Globus pallidus (tissue), 1 donor: Measurements from ENCODE around the gene ZNF804B.

Experiments
- DNase-seq: peaks from one replicate; pipeline ENCODE4 v3.0.0-alpha.2; 2015; ENCODE audit warnings: low spot score

Gene ZNF804B

DNA sequence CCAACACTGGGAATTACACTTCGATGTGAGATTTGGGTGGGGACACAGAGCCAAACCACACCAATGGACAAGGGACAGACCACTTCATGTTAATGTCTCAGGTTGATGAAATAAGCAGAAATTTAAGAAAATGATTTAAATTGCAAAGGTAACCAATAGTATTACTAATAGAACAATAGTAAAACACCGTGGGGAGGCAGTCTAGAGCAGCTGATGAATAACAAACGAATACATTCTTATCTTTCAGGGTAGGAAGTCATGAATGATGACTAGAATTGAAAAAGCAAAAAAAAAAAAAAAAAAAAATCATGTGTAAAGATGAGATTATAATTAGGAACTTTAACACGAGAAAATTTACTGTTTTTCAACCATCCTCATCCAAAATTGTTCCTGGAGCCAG lies 207.9 kb downstream of the ZNF804B start:
- no peak for DNase-seq

DNA sequence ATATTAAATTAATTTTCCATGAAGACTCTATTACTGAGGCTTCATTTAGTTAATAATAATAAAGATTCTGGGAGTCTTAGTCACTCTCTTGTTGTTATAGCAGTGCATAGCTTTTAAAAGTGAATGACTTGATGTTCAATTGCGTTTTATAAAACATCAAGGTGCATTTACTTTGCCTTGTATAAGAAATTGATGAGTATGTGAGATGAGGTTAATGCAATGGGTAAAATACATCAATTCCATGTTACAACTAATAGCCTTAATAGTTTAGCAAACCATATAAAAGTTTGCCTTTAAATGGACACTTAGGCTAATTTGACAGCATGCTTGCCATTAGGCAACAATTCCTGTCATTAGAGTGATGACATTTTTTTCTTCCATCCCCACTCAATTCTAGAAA lies 209.7 kb downstream of the ZNF804B start:
- no peak for DNase-seq

DNA sequence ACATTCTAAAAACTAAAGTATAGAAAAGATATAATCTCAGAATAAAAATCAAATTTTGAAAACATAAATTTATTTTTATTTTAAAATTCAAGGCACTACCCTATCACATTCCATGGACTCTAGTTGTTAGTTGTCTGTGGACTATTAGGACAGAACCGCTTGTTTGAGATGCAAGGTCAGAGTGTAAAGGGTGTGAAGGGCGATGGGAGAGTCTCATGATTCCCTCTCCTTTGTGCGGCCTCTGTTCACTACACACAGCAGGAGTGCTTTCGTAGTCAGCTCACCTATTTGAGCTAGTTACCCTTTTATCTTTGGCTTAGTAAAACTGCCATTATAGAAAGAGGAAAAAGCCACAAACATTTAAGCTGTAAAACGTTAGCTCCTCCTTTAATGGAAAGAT lies 225.8 kb downstream of the ZNF804B start:
- DNase-seq: no peak

DNA sequence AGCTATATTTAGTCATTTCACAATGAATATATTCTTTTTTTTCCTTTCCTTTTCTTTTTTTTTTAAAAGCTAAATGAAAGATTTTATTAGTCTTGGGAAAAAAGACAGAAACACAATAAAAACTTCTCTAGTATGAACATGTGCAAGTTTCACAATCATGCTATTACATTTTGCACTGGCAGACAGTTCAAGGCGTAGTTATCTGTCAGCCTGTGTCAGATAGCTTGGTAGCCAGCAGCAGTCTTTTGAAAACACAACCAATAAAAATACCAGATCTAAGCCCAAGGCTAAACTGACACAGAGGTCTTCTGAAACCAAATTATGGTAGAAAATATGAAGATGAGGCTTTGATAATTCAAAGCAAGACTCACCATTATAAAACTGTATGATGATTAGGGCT lies 241.8 kb downstream of the ZNF804B start:
- DNase-seq: no peak

DNA sequence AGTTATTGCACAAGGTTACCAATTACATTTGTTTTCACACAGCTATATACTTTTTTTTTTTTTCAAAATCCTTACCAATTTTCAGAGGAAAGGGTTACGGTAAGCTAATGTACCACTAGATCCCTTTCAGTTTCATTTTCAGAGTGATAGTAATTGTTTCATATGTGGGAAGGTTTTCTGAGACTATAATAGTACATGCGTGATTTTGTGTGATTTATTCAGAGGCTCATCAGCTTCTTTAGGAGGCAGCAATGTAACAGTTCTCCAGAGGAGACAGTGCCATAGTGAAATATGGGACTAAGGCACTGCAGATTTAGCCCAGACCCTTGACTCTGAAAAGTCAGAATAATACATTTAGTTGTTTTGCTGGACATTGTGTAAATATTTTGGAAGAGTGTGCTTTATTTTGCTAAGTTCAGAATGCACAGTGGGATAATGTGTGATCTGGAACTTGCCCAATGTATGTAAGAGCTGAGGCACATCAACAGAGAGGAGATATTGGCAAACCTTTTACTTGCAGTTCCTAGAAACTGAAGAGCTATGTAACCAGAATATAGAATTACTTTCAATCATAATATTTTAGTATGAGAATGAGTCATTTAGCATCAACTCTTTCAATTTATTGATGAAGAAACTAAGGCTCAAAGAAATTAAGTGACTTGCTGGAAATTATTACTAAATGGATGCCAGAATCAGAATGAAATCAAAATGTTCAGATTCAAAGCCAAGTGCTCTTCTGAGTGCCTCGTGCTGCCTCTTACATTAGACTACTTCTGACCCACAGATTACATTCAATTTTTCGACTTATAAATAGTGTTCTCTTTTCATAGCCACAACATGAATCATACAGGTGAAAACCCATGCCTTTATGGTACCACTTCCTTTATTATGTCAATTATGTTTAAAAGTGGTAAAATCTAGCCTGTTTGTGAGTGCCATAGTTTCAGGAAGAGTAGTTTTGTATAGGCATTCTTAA lies 243.8 kb downstream of the ZNF804B start:
- DNase-seq: no peak

DNA sequence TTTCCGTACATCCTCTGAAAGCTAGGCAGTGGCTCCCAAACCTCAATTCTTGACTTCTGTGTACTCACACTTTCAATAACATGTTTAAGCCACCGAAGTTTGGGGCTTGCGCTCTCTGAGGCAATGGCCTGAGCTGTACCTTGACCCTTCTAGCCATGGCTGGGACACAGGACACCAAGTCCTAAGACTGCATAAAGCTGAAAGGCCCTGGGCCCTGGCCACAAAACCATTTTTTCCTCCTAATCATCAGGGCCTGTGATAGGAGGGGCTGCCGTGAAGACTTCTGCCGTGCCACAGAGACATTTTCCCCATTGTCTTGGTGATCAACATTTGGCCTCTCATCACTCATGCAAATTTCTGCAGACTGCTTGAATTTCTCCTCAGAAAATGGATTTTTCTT lies 252.5 kb downstream of the ZNF804B start:
- no peak for DNase-seq

GRCh38 chr7:89017695-89018094 lies 258.2 kb downstream of the ZNF804B start:
- DNase-seq: no peak

- no peak for DNase-seq
Observed at GRCh38 chr7:89021741-89022140, 262.2 kb downstream of the ZNF804B start.

DNA sequence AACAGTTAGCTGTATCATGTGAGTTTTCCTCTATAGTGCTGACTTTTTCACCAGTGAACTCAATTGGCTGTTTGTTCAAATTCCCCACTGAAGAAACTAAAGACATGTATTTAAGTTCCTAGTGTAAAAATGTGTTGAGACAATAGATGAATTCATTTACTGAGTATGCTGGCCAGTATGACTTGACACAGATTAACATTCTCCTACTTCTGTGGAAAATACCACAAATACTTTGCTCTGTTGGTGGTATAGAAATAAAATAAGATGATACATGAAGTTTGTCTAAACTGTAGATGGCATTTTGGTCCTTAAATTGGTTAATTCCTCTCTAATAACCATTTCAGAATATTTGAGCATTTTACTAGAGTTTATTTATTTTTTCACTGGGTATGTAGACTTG lies 263.7 kb downstream of the ZNF804B start:
- DNase-seq: no peak

DNA sequence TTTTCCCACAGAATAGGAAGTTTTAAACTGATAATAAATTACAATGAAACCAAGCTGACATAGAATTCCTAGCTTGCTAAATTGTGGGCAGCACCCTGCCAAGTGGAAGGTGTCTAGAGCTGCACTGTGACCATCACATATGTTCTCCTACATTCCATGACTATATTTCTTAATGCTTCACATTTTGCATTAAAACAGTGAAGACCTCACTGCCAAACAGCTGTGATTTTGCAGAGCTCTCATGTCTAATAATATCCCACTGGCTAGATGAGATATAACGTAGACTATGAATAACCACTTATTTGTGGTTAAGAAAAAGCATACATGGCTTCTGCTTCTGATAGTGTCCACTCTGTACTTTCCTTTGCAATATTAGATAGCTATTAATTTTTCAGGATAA lies 264.4 kb downstream of the ZNF804B start:
- DNase-seq: no peak

DNA sequence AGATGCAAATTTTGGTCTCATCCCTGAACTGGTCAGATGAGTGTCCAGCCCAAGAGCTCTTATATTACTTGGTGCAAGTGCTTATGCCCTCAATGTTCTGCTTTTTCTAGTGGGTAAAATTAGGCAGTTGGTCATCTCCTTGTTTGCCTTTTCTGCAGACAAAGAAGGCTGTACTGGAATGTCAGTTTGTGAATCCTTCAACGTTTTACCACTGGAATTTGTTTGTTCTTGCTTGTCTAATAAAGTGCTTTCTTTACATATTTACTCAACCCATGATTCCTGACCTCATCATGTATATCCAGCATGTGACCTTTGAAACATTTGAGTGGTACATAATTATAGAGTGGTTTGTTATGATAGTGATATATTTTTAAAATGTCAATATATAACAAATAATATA lies 268.3 kb downstream of the ZNF804B start:
- DNase-seq: no peak

DNA sequence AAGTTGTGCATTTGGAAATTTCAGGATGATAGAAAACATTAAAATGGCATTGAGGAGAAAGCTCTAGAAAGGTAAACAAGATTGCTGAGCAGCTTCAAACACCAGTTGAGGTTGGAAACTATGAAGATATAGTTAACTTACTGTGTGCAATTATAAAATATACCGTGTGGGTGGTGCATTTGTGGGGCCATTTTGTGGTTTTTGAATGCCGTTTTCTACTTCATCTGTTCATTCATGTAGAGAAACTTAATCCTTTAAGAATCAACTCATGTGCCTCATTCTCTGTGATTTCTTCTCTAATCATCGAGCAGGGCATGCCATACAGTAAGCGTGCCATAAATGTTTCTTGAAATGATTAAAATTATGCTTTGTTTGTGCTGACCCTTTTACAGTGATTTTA lies 268.8 kb downstream of the ZNF804B start:
- DNase-seq: no peak

DNA sequence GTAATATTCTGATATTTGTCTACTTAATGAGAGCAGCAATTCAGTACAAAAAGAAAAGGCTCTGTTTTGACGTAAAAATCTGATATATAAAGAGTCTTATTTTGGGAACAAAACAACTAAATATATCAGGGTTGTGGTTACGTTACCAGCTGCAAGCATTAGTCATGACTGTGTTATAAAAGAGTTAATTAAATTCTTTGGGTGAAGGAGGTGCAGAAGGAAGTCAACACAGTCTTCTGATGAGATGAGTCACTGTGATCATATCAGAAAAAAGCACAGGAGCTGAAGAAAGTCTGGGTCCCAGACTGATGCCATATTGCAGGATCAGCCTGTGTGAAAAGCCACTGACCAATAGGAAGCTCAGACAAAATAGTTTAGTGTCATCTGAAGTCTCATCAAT lies 270.4 kb downstream of the ZNF804B start:
- no peak for DNase-seq

DNA sequence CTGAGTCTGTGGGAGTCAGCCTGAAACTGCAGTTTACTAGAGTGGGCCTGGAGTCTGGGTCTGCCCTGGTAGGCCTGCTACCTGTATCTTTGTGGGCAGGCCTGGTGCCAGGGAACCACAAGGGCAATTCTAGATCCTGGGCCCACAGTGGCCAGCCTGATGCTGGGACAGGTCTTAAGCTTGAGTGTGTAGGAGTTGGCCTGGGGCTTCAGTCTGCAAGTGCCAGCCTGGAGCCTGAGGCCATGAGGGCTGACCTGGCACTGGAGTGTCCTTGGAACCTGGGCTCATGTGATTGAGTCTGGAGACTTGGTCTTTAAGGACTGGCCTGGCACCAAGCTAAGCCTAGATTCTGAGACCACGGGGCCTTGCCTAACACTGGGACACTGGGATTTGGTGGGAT lies 281.7 kb downstream of the ZNF804B start:
- no peak for DNase-seq

GRCh38 chr7:89042940-89043339 lies 283.4 kb downstream of the ZNF804B start:
- DNase-seq: no peak

- no peak for DNase-seq
Observed at GRCh38 chr7:89049043-89049442, 289.5 kb downstream of the ZNF804B start.

DNA sequence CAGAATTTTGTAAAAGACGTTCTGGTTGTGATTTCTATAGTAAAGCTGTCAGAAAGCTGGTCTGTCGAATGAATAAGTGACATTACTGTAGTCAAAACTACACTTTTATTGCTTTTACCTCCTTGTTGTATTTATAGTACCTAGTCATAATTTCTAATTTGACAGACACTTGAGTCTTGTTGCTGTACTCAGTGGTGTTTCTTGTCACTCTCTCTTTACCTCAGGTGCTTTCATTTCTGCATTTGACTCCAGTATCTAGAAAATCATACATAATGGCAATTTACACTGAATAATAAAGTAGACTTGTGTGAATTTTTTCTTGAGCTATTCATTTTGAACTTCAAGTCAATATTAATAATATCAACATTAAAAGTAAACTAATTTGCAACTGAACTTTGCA lies 293.6 kb downstream of the ZNF804B start:
- DNase-seq: no peak

- DNase-seq: no peak
Observed at GRCh38 chr7:89054361-89054760, 294.9 kb downstream of the ZNF804B start.

GRCh38 chr7:89060234-89060633 lies 300.7 kb downstream of the ZNF804B start:
- no peak for DNase-seq

DNA sequence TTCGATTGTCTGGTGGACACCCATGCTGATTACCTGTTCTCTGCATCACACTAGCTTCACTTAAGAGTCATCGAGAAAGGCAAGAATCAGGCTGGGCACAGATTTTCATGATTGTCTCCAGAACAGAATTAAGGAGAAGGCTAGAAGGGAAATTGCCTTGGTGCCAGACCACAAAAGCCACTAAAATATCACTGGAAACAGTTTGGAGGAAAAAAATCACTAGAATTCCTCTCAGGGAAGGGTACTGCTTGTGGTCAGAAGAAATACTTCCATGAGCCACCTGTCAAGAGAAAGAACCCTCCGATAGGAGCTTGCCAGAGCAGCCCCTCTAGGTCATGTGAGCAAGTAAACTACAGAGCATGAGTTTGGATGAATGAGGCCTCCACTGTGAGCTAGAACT lies 305.3 kb downstream of the ZNF804B start:
- no peak for DNase-seq

- DNase-seq: no peak
Observed at GRCh38 chr7:89067048-89067447, 307.5 kb downstream of the ZNF804B start.

- no peak for DNase-seq
Observed at GRCh38 chr7:89072081-89072480, 312.6 kb downstream of the ZNF804B start.

DNA sequence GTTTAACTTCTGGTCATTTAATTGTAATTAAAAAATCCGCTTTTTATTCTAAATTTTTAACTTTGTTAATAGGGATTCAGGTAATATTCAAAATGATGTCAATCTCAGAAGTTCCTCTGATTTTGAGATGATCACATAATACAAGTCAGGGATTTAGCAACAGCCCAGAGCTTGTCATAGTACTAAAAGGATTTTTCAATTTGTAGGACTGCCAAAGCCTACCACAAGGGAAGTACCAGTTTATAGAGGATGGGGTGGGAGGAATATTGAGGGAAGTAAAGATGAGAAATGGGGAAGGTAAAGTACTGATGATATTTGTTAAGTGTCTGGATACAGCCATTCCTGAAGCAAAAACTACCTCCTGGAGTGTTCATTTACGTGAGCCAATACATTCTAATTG lies 314.3 kb downstream of the ZNF804B start:
- DNase-seq: no peak

- no peak for DNase-seq
Observed at GRCh38 chr7:89077992-89078391, 318.5 kb downstream of the ZNF804B start.
